CD4-positive, alpha-beta T cell (primary cell): ENCODE measurements around the gene SLC4A2. TPM values are rescaled to one million over a fixed set of nuclear protein-coding genes. Genes with fewer than 3 reads are reported as not detected.
A peak's percentile ranks its signal among the peaks of the same experiment; 100 is the strongest.

Experiments used
- ATAC-seq: fragments of 200-7000 bp; cut with Tn5 transposase; one replicate; pipeline ENCODE4 v1.10.0; 2022; ENCODE audit warnings: mild to moderate bottlenecking; ENCODE audit not compliant: poor library complexity
- CTCF ChIA-PET: fragments of 350-600 bp; sonication (Branson Sonifier 250); formaldehyde crosslinking; loops from one replicate; lab custom pipeline; 2021; ENCODE audit warnings: antibody characterized with exemption, inconsistent platforms; lab: Charles Lee
- POLR2A ChIA-PET: fragments of 350-600 bp; sonication (Branson Sonifier 250); formaldehyde crosslinking; loops from one replicate; lab custom pipeline; 2021; ENCODE audit warnings: antibody characterized with exemption, inconsistent platforms; lab: Charles Lee
- DNase-seq, 14 experiments: peaks; one replicate each; pipeline ENCODE4 v3.0.0-alpha.2; 2013 to 2020; ENCODE audit warnings: mixed read lengths in 2 of 14
- H3K27ac ChIP-seq, 2 donors: one replicate each; pipeline versions ENCODE4 v1.5.1 to v1.7.0; 2013; ENCODE audit warnings: low read length in 2 of 2, low read depth in 1 of 2, mild to moderate bottlenecking in 1 of 2
- H3K27me3 ChIP-seq, 2 experiments: 1 replicate in 1 of 2; 2 replicates in 1 of 2; pipeline versions ENCODE4 v1.6.1 to v1.7.0; 2013; ENCODE audit warnings: low read length in 2 of 2, control low read depth in 1 of 2, mild to moderate bottlenecking in 1 of 2, moderate library complexity in 1 of 2; ENCODE audit not compliant: insufficient read depth in 2 of 2, control insufficient read depth in 1 of 2
- H3K36me3 ChIP-seq: one replicate; pipeline ENCODE4 v1.6.1; 2013; ENCODE audit warnings: low read length, control low read depth; ENCODE audit not compliant: insufficient read depth
- H3K4me1 ChIP-seq: one replicate; pipeline ENCODE4 v1.6.1; 2013; ENCODE audit warnings: low read length, control low read depth; ENCODE audit not compliant: insufficient read depth
- H3K4me3 ChIP-seq: one replicate; pipeline ENCODE4 v1.5.1; 2013; ENCODE audit warnings: mild to moderate bottlenecking, low read length, moderate library complexity
- H3K9me3 ChIP-seq, 2 experiments: 1 replicate in 1 of 2; 2 replicates in 1 of 2; pipeline versions ENCODE4 v1.6.1 to v1.7.0; 2013; ENCODE audit warnings: low read length in 2 of 2, mild to moderate bottlenecking in 2 of 2, control low read depth in 1 of 2, moderate library complexity in 1 of 2; ENCODE audit not compliant: control insufficient read depth in 1 of 2, insufficient read depth in 1 of 2
- H3K27ac Mint-ChIP-seq: one replicate; pipeline ENCODE4 v1.8.0; 2020; ENCODE audit warnings: mixed read lengths
- H3K27me3 Mint-ChIP-seq: one replicate; pipeline ENCODE4 v1.8.0; 2021; ENCODE audit warnings: mixed read lengths
- H3K36me3 Mint-ChIP-seq: one replicate; pipeline ENCODE4 v1.8.0; 2021; ENCODE audit warnings: low read depth, mixed read lengths
- H3K4me1 Mint-ChIP-seq: one replicate; pipeline ENCODE4 v1.8.0; 2021; ENCODE audit warnings: low read depth, mixed read lengths
- H3K4me3 Mint-ChIP-seq: one replicate; pipeline ENCODE4 v1.8.0; 2020; ENCODE audit warnings: mild to moderate bottlenecking, mixed read lengths
- H3K9me3 Mint-ChIP-seq: one replicate; pipeline ENCODE4 v1.8.0; 2020; ENCODE audit warnings: mixed read lengths
- CTCF ChIP-seq: fragments of 200-600 bp; IDR thresholded peaks from one replicate; pipeline ENCODE4 v1.8.0; 2022; ENCODE audit warnings: antibody characterized with exemption, mild to moderate bottlenecking
- intact Hi-C, 2 experiments: fragments of 100-400 bp; cut with DNase I in 1 of 2; cut with micrococcal nuclease in 1 of 2; formaldehyde crosslinking; loops; one replicate each; pipeline versions ENCODE4 v1.15.1 to v1.9.0; 2023 to 2025; cut with DNase I, micrococcal nuclease
- total RNA-seq, 174 experiments: library from RNA in 2 of 174; stranded (reverse) in 2 of 174; gene quantifications; one replicate each; pipeline ENCODE4 v1.2.3 and lab custom pipeline; 2021 to 2026

The SLC4A2 gene
- total RNA-seq, 2 experiments from 2014 or later = 27.1 to 31.4 TPM

GRCh38 chr7:151071032-151071866 is 11.9 kb downstream of the SLC4A2 start:
- Mint-ChIP-seq H3K27me3 (no peaks in the 10 kb centered on the region), H3K9me3 (no peaks in the 10 kb centered on the region), H3K4me3 (no peak overlapping the region), H3K27ac (no peak overlapping the region), H3K4me1 (no peaks in the 10 kb centered on the region), H3K36me3 (peaks cover 62% of the 10 kb centered on the region)
- POLR2A ChIA-PET = no interaction called here
- CTCF ChIA-PET = no interaction called here
- Histone ChIP-seq H3K9me3 (no peaks in the 10 kb centered on the region), H3K27me3 (no peaks in the 10 kb centered on the region), H3K4me1 (no peaks in the 10 kb centered on the region), H3K27ac (no peak overlapping the region), H3K4me3 (no peak overlapping the region), H3K36me3 (peaks cover 85% of the 10 kb centered on the region)
- no peak for DNase-seq
- intact Hi-C loops = no loop called here
- no peak for TF ChIP-seq CTCF
- no peak for ATAC-seq

- H3K27ac ChIP-seq = no peak overlapping the region
- peaks cover 7% of the 10 kb centered on the region for H3K4me1 Mint-ChIP-seq
- H3K4me3 Mint-ChIP-seq = no peak overlapping the region
- H3K4me1 ChIP-seq = peaks cover 4% of the 10 kb centered on the region
- H3K36me3 ChIP-seq = peaks cover 75% of the 10 kb centered on the region
- H3K27me3 ChIP-seq = no peaks in the 10 kb centered on the region
- H3K36me3 Mint-ChIP-seq = peaks cover 52% of the 10 kb centered on the region
- no peak overlapping the region for H3K4me3 ChIP-seq
- no peaks in the 10 kb centered on the region for H3K27me3 Mint-ChIP-seq
- ChIA-PET CTCF (no interaction called here), POLR2A (no interaction called here)
- no peak for DNase-seq
- no peak for ATAC-seq
- intact Hi-C loops = no loop called here
- no peak for TF ChIP-seq CTCF
- H3K9me3 Mint-ChIP-seq = no peaks in the 10 kb centered on the region
- no peak overlapping the region for H3K27ac Mint-ChIP-seq
- H3K9me3 ChIP-seq = no peaks in the 10 kb centered on the region
These were observed 14.6 kb downstream of the SLC4A2 start for GRCh38 chr7:151073990-151074389.

- H3K27me3 ChIP-seq = no peaks in the 10 kb centered on the region
- H3K36me3 ChIP-seq = peaks cover 67% of the 10 kb centered on the region
- no peak overlapping the region for H3K4me3 ChIP-seq
- no peak for TF ChIP-seq CTCF
- DNase-seq (no peak), ATAC-seq (no peak)
- no peaks in the 10 kb centered on the region for H3K9me3 ChIP-seq
- intact Hi-C loops = no loop called here
- CTCF ChIA-PET = no interaction called here
- peaks cover 14% of the 10 kb centered on the region for H3K4me1 ChIP-seq
- Mint-ChIP-seq H3K27me3 (no peaks in the 10 kb centered on the region), H3K4me1 (peaks cover 16% of the 10 kb centered on the region), H3K27ac (peak overlapping the region; percentile 42), H3K36me3 (peaks cover 50% of the 10 kb centered on the region), H3K4me3 (no peak overlapping the region), H3K9me3 (no peaks in the 10 kb centered on the region)
- POLR2A ChIA-PET = no interaction called here
- H3K27ac ChIP-seq = no peak overlapping the region
These were observed 15.7 kb downstream of the SLC4A2 start for GRCh38 chr7:151074817-151075661.
